SK-N-SH treated with all-trans-retinoic acid at 6 μM for 48 hours (cell line): ENCODE results near the gene MT1F.

Experiments
- ATAC-seq: fragments of 200-7000 bp; cut with Tn5 transposase; 3 replicates; pipeline ENCODE4 v1.9.1; 2020; ENCODE audit warnings: mild to moderate bottlenecking, moderate library complexity
- ARNTL ChIP-seq: fragments of 450-650 bp; formaldehyde crosslinking; IDR thresholded peaks from 2 replicates; pipeline ENCODE4 v1.5.0; 2020; ENCODE audit warnings: low read depth, mild to moderate bottlenecking, moderate library complexity, borderline replicate concordance
- BACH2 ChIP-seq: fragments of 250-450 bp; sonication (Bioruptor Pico); IDR thresholded peaks from 2 replicates; pipeline ENCODE4 v1.9.0; 2021; ENCODE audit warnings: mild to moderate bottlenecking, borderline replicate concordance
- CREB5 ChIP-seq: fragments of 250-450 bp; sonication (Bioruptor Pico); IDR thresholded peaks from 2 replicates; pipeline ENCODE4 v1.5.1; 2020; ENCODE audit warnings: low read depth, mild to moderate bottlenecking, moderate library complexity
- CSDC2 ChIP-seq: fragments of 250-450 bp; sonication (Bioruptor Pico); IDR thresholded peaks from 2 replicates; pipeline ENCODE4 v1.5.0; 2020; ENCODE audit warnings: mild to moderate bottlenecking, moderate library complexity
- CSRNP3 ChIP-seq: fragments of 250-450 bp; sonication (Bioruptor Pico); IDR thresholded peaks from 2 replicates; pipeline ENCODE4 v1.5.1; 2021; ENCODE audit warnings: mild to moderate bottlenecking, moderate library complexity
- ESRRG ChIP-seq: fragments of 250-450 bp; sonication (Bioruptor Pico); IDR thresholded peaks from 2 replicates; pipeline ENCODE4 v1.6.1; 2021; ENCODE audit warnings: mild to moderate bottlenecking
- GLIS3 ChIP-seq: fragments of 250-450 bp; sonication (Bioruptor Pico); IDR thresholded peaks from 2 replicates; pipeline ENCODE4 v1.5.0; 2020; ENCODE audit warnings: mild to moderate bottlenecking, moderate library complexity
- ISL1 ChIP-seq: fragments of 250-450 bp; sonication (Bioruptor Pico); IDR thresholded peaks from 2 replicates; pipeline ENCODE4 v2.1.2; 2022; ENCODE audit warnings: mild to moderate bottlenecking, moderate library complexity
- PATZ1 ChIP-seq: fragments of 250-450 bp; sonication (Bioruptor Pico); IDR thresholded peaks from 2 replicates; pipeline ENCODE4 v1.8.0; 2020; ENCODE audit warnings: mild to moderate bottlenecking, moderate library complexity, borderline replicate concordance
- POU6F1 ChIP-seq: fragments of 250-450 bp; sonication (Bioruptor Pico); IDR thresholded peaks from 2 replicates; pipeline ENCODE4 v1.8.0; 2021; ENCODE audit warnings: low read depth, mild to moderate bottlenecking, moderate library complexity, borderline replicate concordance
- PPARA ChIP-seq: fragments of 250-450 bp; sonication (Bioruptor Pico); IDR thresholded peaks from 2 replicates; pipeline ENCODE4 v1.5.0; 2020; ENCODE audit warnings: mild to moderate bottlenecking, borderline replicate concordance
- RARB ChIP-seq: fragments of 250-450 bp; sonication (Bioruptor Pico); IDR thresholded peaks from 2 replicates; pipeline ENCODE4 v1.8.0; 2021; ENCODE audit warnings: mild to moderate bottlenecking, moderate library complexity
- SNAI2 ChIP-seq: fragments of 250-450 bp; sonication (Bioruptor Pico); IDR thresholded peaks from 2 replicates; pipeline ENCODE4 v1.5.0; 2020; ENCODE audit warnings: mild to moderate bottlenecking, moderate library complexity
- TCF4 ChIP-seq: fragments of 250-450 bp; sonication (Bioruptor Pico); IDR thresholded peaks from 2 replicates; pipeline ENCODE4 v1.8.0; 2021; ENCODE audit warnings: mild to moderate bottlenecking, moderate library complexity, borderline replicate concordance
- TOX ChIP-seq: fragments of 250-450 bp; sonication (Bioruptor Pico); IDR thresholded peaks from 2 replicates; pipeline ENCODE4 v1.8.0; 2021; ENCODE audit warnings: mild to moderate bottlenecking, moderate library complexity, borderline replicate concordance
- TSHZ2 ChIP-seq: fragments of 250-450 bp; sonication (Bioruptor Pico); IDR thresholded peaks from 2 replicates; pipeline ENCODE4 v1.5.0; 2020; ENCODE audit warnings: mild to moderate bottlenecking, moderate library complexity
- ZC3H10 ChIP-seq: fragments of 250-450 bp; sonication (Bioruptor Pico); IDR thresholded peaks from 2 replicates; pipeline ENCODE4 v1.5.1; 2021; ENCODE audit warnings: mild to moderate bottlenecking, moderate library complexity
- ZFP3 ChIP-seq: fragments of 250-450 bp; sonication (Bioruptor Pico); IDR thresholded peaks from 2 replicates; pipeline ENCODE4 v1.5.0; 2020; ENCODE audit warnings: mild to moderate bottlenecking, moderate library complexity
- ZFP30 ChIP-seq: fragments of 450-650 bp; formaldehyde crosslinking; IDR thresholded peaks from 2 replicates; pipeline ENCODE4 v1.5.0; 2022; ENCODE audit warnings: mild to moderate bottlenecking, moderate library complexity
- ZNF565 ChIP-seq: fragments of 450-650 bp; formaldehyde crosslinking; conservative IDR thresholded peaks from 2 replicates; pipeline ENCODE4 v1.5.0; 2020; ENCODE audit warnings: low read depth, mild to moderate bottlenecking, moderate library complexity
- ZNF70 ChIP-seq: fragments of 450-650 bp; formaldehyde crosslinking; IDR thresholded peaks from 2 replicates; pipeline ENCODE4 v1.5.0; 2020; ENCODE audit warnings: mild to moderate bottlenecking, moderate library complexity
- ZNF8 ChIP-seq: fragments of 450-650 bp; formaldehyde crosslinking; IDR thresholded peaks from 2 replicates; pipeline ENCODE4 v1.5.0; 2020; ENCODE audit warnings: mild to moderate bottlenecking, moderate library complexity

The MT1F gene

GRCh38 chr16:56690420-56691122, 32.8 kb downstream of the MT1F start:
- ATAC-seq, result no peak
- TF ChIP-seq RARB (CRISPR knock-in tag) (no peak), ZFP30 (no peak), BACH2 (no peak), ESRRG (no peak), TSHZ2 (CRISPR knock-in tag) (no peak), ZFP3 (no peak), ZNF565 (CRISPR knock-in tag) (no peak), PATZ1 (CRISPR knock-in tag) (no peak), PPARA (CRISPR knock-in tag) (no peak), GLIS3 (no peak), ZNF8 (CRISPR knock-in tag) (no peak), ISL1 (no peak), CSRNP3 (no peak), TCF4 (no peak)

GRCh38 chr16:56691885-56692284, 34.1 kb downstream of the MT1F start:
- peak; percentile 85 for ATAC-seq
- TF ChIP-seq GLIS3 (no peak), ZNF70 (CRISPR knock-in tag) (no peak), TOX (no peak), ZC3H10 (CRISPR knock-in tag) (no peak), TSHZ2 (CRISPR knock-in tag) (no peak), ARNTL (no peak), PATZ1 (CRISPR knock-in tag) (no peak), POU6F1 (no peak), ZNF565 (CRISPR knock-in tag) (no peak), CREB5 (CRISPR knock-in tag) (no peak), PPARA (CRISPR knock-in tag) (no peak), SNAI2 (no peak), ISL1 (no peak), CSDC2 (CRISPR knock-in tag) (no peak), ZNF8 (CRISPR knock-in tag) (no peak), CSRNP3 (no peak)
